Astrocyte of the spinal cord (primary cell): ENCODE measurements around the gene PLLP.

ENCODE experiments used
- DNase-seq: peaks from one replicate; pipeline ENCODE4 v3.0.0; 2011; ENCODE audit warnings: low read depth, low spot score
- H3K4me3 ChIP-seq: 2 replicates; pipeline ENCODE4 v1.5.1; 2011; ENCODE audit warnings: low read depth, mild to moderate bottlenecking, low read length, moderate library complexity
- CTCF ChIP-seq: IDR thresholded peaks from 2 replicates; pipeline ENCODE4 v1.5.1; 2012; ENCODE audit warnings: low read depth, mild to moderate bottlenecking, low read length, inconsistent platforms
- in situ Hi-C: cut with HindIII; loops from 2 replicates; pipeline ENCODE4 v1.10.0; 2017; ENCODE audit warnings: low sequenced_read_pairs

Gene PLLP

DNA sequence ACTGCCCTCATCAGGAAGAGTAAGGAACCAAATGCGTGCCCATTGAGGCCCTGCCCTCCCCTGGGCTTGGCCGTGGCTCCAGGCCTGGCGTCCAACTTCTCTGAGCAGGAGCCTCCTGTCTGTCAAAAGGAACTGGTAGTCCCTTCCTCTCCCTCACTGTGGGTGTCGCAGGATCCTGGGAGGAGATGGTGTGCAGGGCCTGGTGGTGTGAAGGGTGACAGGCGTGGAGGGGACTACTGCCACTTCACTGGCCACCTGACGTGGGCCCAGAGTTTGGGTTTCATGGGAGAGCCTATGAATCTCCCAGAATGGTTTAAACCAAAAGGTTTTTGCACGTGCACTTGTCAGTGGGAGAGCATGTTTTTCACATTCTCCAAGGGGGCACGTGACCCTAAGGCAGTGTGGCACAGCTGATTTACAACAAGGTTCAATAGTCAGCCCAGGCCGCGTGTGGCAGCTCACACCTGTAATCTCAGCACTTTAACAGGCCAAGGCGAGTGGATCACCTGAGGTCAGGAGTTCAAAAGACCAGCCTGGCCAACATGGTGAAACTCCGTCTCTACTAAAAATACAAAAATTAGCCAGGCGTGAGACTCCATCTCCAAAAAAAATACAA is 26.9 kb downstream of the PLLP start:
- H3K4me3 ChIP-seq: no peak overlapping the region
- no peak for TF ChIP-seq CTCF
- in situ Hi-C loops: no loop called here
- no peak for DNase-seq

DNA sequence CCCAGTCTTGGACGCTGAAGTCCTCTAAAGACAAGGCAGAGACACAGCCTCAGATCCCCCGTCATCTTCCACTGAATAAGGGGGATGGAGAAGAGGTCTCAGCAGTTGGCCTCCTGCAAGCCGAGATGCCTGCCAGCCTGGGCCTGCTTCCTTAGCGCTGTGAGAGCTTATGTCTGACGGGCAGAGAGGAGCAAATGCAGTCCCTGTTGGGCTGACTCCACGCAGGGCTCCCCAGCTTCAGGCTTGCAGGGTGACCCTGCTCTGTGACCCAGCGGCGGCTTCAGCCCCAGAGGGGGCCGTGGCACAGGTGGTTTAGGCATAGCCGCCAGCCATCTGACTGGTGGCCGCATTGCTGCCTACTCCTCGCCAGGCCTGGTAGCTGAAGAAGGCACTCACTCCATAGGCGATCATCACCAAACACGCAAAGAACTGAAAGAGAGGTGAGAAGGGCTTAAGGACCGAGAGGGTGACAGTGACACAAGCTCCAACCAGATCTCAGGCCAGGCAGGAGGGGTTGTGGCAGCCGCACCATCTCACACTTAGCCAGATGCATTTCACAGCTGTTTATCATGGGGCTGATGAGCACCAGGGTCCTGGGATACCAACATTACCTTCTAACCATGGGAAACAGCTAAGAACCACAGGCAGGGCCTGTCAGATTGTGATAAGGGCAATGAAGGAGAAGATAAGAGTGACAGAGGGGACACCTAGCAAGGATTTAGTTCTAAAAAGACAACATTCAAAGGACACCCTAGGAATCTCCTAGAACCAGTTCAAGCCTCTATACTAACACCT is 27.7 kb downstream of the PLLP start:
- in situ Hi-C loops: no loop called here
- no peak for DNase-seq
- no peak overlapping the region for H3K4me3 ChIP-seq
- TF ChIP-seq CTCF: no peak

DNA sequence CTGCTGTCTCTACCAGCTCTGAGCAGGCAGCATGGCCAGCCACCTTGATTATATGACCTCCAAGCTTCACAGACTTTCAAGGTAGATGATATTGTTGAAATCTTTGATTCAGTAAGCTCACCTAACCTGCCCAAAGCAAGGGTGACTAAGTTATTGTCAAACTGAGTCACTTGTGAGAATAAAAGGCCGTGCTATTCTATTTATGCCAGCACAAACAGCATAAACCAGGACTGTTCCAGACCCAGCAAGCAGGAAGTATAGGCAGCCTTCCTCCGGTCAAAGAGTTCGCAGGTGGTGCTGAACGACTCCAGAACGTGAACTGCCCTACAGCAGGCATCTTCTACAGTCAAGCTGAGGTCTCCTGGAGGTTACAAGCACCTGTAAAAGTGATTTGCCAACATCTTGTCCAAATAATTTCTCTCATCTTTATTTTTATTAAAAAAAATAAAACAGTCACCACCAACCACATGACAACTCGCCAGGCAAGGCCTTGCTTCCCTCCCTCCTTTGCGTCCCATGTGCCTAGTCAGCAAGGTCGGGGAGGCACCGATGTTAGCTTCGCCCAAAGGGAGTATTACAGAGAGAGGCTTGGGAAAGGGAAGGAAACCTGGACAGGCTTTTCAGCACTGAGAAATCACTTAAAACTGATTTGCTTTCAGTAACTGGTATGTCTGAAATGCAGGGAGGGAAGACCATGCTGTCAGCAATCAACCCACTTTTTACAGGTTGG is 28.6 kb downstream of the PLLP start:
- in situ Hi-C loops: no loop called here
- no peak for TF ChIP-seq CTCF
- DNase-seq: no peak
- no peak overlapping the region for H3K4me3 ChIP-seq

- in situ Hi-C loops: no loop called here
- no peak for TF ChIP-seq CTCF
- no peak overlapping the region for H3K4me3 ChIP-seq
- DNase-seq: no peak
Measured at GRCh38 chr16:57253466-57253865, 31.0 kb downstream of the PLLP start.

GRCh38 chr16:57252148-57252721 is 32.2 kb downstream of the PLLP start:
- in situ Hi-C loops: no loop called here
- H3K4me3 ChIP-seq: no peak overlapping the region
- TF ChIP-seq CTCF: no peak
- no peak for DNase-seq

GRCh38 chr16:57251352-57251751 is 33.1 kb downstream of the PLLP start:
- in situ Hi-C loops: no loop called here
- TF ChIP-seq CTCF: no peak
- DNase-seq: no peak
- H3K4me3 ChIP-seq: no peak overlapping the region
